HFF-Myc (cell line): ENCODE measurements around the gene LIPK.
"Not testable (repeated sequence)": the region's sequence is repeated elsewhere in the genome, so short reads cannot be mapped to it uniquely, and the experiment has no call there.

Experiments
- DNase-seq: peaks from one replicate; pipeline ENCODE4 v3.0.0-alpha.2; 2011; ENCODE audit warnings: low read depth; ENCODE audit errors: extremely low read depth
- H3K4me3 ChIP-seq: replicated peaks from 2 replicates; pipeline ENCODE4 v1.5.1; 2011; ENCODE audit warnings: low read depth, mild to moderate bottlenecking, control low read depth, low read length
- TF ChIP-seq, protein P1 (sequence below): IDR thresholded peaks from 2 replicates; pipeline ENCODE4 v1.5.1; 2012; ENCODE audit warnings: mild to moderate bottlenecking, low read depth, low read length, control low read depth; ENCODE audit errors: missing control alignments

The LIPK gene

DNA sequence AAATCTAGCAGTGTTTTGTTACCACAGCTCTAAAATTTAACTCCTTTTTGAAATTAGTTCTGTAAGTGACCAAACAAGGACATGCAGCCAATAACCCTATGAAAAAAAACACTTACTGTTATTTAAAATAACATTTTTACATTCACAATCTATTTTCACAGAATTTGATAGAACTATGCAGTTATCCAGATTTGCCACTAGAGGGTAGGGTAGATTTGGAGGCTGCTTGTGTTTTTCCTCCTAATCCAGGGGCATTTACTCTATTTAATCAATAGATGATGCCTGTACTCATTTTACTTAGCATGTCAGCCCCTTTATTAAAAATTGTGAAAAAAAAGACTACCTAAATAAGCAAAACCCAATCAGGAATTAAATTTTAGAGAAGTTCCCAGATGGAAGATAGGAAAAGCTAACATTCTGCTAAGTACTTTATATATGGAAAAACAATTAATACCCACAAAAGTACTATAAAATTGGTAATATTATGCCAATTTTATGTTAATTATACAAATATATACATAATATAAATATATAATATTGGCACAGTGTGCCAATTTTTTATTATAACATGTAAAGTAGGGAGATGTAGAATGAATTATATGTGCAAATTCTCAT is 18.1 kb upstream of the LIPK start:
- DNase-seq = no peak
- TF ChIP-seq, protein P1, sequence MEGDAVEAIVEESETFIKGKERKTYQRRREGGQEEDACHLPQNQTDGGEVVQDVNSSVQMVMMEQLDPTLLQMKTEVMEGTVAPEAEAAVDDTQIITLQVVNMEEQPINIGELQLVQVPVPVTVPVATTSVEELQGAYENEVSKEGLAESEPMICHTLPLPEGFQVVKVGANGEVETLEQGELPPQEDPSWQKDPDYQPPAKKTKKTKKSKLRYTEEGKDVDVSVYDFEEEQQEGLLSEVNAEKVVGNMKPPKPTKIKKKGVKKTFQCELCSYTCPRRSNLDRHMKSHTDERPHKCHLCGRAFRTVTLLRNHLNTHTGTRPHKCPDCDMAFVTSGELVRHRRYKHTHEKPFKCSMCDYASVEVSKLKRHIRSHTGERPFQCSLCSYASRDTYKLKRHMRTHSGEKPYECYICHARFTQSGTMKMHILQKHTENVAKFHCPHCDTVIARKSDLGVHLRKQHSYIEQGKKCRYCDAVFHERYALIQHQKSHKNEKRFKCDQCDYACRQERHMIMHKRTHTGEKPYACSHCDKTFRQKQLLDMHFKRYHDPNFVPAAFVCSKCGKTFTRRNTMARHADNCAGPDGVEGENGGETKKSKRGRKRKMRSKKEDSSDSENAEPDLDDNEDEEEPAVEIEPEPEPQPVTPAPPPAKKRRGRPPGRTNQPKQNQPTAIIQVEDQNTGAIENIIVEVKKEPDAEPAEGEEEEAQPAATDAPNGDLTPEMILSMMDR = peak; percentile 73
- H3K4me3 ChIP-seq = no peak overlapping the region

DNA sequence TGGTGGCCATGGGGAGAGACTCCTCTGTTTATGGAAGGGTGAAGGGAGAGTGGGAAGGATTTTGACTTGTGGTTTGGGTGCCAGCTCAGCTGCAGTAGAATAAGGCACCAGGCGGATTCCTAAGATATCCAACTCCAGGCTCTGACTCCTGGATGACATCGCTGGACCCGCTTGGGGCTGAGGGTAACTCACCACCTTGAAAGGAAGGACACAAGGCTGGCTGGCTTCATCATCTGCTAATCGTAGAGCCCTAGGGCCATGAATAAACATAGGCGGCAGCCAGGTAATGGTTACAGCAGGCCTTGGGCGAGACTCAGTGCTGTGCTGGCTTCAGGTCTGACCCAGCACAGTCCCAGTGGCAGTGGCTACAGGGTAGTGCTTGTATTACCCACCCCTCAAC is 16.7 kb upstream of the LIPK start:
- TF ChIP-seq, protein P1 = no peak
- no peak for DNase-seq
- H3K4me3 ChIP-seq = no peak overlapping the region

DNA sequence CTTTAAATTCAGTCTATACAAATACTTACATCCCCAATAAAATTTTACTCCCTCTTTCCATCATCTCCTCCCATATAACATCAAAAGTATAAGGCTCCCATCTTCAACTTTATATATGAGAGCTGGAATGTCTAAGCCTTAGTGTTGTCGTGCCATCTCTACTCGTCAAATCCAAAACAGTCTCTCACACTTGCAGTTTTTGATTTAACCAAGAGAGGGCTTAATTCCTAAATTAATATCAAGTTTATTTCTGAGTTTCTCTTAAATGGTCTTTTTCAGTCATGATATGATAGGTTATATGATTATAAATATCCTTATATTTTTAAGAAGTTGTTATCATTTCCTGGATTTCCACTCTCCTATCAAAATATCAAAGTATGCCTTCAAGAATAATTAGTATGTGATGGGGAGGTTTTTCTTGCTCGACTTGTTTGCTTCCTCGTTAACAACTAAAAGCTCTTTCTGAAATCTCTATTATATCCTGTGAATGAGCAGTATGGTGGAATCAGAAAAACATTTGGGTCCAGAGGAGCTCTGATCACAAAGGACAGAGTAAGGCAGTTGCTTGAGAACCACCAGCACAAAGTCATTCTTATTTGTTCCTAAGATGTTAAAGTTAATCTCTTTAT is 12.5 kb upstream of the LIPK start:
- TF ChIP-seq, protein P1 = peak; percentile 5
- no peak overlapping the region for H3K4me3 ChIP-seq
- DNase-seq = no peak

DNA sequence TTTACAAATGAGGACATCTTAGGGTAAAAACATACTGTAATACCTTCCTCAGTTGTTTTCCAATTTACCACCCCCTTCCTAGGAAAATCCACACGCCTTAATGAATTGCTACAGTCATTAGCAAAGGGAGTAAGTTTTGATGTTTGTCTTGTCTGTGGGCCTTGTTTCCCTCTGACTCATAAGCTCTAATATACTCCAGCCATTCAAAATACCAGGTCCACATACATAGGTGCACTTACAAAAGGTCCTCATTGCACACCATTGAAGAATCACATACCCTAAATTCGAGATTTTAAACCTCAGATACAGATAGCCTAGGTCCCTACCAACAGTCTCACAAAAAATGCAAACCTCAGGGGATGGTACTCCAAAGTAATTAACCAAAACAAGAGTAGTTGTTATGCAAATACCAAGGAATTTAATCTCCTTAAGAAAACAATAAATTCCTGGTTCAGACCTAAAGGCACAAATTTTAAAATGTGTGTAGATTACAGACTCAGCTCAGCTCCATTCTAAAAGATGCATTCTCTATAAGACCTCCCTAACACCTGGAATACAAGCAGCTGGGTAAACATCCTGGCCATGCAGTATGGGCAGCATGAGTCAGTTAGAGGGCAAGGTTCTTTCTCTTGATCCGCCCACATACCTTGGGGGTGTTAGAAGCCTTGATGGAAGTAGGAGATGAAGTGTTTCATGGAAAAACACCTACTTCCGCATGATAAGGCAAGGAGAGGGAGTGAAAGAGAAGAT is 3.0 kb upstream of the LIPK start:
- H3K4me3 ChIP-seq = no peak overlapping the region

DNA sequence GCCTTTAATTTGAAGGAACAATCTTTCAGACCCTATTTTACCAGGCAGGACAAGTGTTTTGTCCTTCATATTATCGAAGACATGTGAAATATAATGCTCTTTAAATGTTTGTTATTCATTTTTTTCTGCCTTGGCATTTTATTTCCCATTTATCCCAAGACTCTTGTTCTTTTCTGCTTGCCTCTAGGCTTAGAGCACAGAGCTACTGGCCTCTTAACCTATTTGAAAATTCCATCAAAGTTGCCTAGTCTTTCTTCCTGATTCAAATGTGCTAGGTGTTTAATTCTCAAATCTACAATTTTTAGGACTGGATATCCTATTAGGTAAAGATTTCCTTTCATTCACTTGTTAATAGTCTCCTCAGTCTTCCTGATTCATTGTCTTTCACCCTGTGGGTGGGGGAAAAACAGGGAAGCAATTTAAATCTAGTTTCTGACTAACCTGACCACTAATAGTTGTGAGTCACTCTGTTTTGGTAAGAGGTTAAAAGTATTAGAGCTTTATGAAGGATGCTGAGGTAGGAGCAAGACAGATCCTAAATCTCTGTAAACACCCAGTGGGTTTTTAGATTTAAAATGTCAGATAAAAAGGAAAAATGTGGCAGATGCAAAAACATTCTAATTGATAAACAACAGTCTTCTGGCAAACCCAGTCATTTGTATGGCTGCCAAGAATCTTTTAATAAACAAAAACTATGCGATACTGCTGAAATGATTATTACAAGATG is 1.5 kb downstream of the LIPK start:
- H3K4me3 ChIP-seq = no peak overlapping the region
- DNase-seq = peak; percentile 54
- TF ChIP-seq, protein P1 = no peak

More for the DNA sequence above, 3.0 kb upstream of the LIPK start:
- DNase-seq = peak; percentile 27
- TF ChIP-seq, protein P1 = no peak

DNA sequence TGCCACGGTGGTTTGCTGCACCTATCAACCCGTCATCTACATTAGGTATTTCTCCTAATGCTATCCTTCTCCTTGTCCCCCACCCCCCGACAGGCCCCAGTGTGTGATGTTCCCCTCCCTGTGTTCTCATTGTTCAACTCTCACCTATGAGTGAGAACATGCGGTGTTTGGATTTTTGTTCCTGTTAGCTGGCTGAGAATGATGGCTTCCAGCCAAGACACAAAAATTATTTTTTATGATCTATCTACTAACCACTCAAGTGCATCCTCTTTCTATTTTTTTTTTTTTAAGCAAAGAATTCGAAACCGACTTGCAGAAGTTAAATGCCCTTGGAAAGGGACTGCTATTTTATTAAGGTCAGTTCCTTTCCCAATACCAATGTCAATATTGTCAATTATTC is 3.3 kb downstream of the LIPK start:
- H3K4me3 ChIP-seq, DNase-seq: not testable (repeated sequence)

DNA sequence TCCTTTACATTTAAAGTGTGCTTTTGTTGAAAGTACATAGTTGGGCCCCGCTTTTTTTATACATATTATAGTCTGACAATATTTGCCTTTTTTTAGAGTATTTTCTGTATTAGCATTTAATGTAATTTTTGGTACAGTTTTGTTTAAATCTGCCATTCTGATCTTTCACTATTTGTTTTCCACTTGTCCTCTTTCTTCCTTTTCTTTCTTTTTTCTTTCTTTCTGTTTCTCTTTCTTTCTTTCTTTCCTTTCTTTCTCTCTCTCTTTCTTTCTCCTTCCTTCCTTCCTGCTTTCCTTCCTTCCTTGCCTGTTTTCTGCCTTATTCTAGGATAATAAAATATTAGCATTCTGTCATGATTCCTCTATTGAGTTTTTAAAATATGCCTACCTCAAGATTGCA is 9.5 kb downstream of the LIPK start:
- TF ChIP-seq, protein P1 = no peak
- no peak overlapping the region for H3K4me3 ChIP-seq
- DNase-seq = no peak
